HepG2 (cell line): ENCODE results near the gene TTLL1. TPM values are rescaled to one million over a fixed set of nuclear protein-coding genes. Genes with fewer than 3 reads are reported as not detected.
A peak's percentile ranks its signal among the peaks of the same experiment; 100 is the strongest.

ENCODE experiments used
- MAF1 ChIP-seq: sonication (generic); formaldehyde crosslinking; IDR thresholded peaks from 2 replicates; pipeline ENCODE4 v1.5.0; 2020; ENCODE audit warnings: missing genetic modification reagents, borderline replicate concordance
- NCOA1 ChIP-seq: sonication (generic); formaldehyde crosslinking; IDR thresholded peaks from 2 replicates; pipeline ENCODE4 v1.9.0; 2021; ENCODE audit warnings: missing genetic modification reagents
- NCOR1 ChIP-seq: fragments of 200-600 bp; sonication (generic); IDR thresholded peaks from 2 replicates; pipeline ENCODE4 v1.7.0; 2017; ENCODE audit warnings: antibody characterized with exemption, low read length, borderline replicate concordance
- PCBP2 ChIP-seq: fragments of 200-400 bp; formaldehyde crosslinking; optimal IDR thresholded peaks from 2 replicates; pipeline ENCODE3; 2018; ENCODE audit warnings: low read length, low read depth; ENCODE audit not compliant: poor library complexity, severe bottlenecking
- SKI ChIP-seq: fragments of 450-650 bp; IDR thresholded peaks from one replicate; pipeline ENCODE4 v1.6.1; 2018; ENCODE audit warnings: mild to moderate bottlenecking; ENCODE audit not compliant: partially characterized antibody
- SOX5 ChIP-seq: IDR thresholded peaks from 2 replicates; pipeline ENCODE4 v1.6.1; 2016; ENCODE audit warnings: borderline replicate concordance
- SRSF1 ChIP-seq: fragments of 200-400 bp; formaldehyde crosslinking; optimal IDR thresholded peaks from 2 replicates; pipeline ENCODE3; 2017; ENCODE audit warnings: mild to moderate bottlenecking, low read depth, low read length, moderate library complexity
- TAF1 ChIP-seq: sonication (generic); formaldehyde crosslinking; IDR thresholded peaks from 2 replicates; pipeline ENCODE4 v1.4.0; 2020; ENCODE audit warnings: missing genetic modification reagents
- ZBTB42 ChIP-seq: sonication (generic); formaldehyde crosslinking; IDR thresholded peaks from 2 replicates; pipeline ENCODE4 v1.5.0; 2020; ENCODE audit warnings: mild to moderate bottlenecking, missing genetic modification reagents
- ZNF605 ChIP-seq: sonication (generic); formaldehyde crosslinking; IDR thresholded peaks from 2 replicates; pipeline ENCODE4 v1.8.0; 2022; ENCODE audit warnings: mild to moderate bottlenecking, missing genetic modification reagents
- ZNF775 ChIP-seq: sonication (generic); formaldehyde crosslinking; IDR thresholded peaks from 2 replicates; pipeline ENCODE4 v1.4.0; 2020; ENCODE audit warnings: missing genetic modification reagents, mild to moderate bottlenecking, moderate library complexity, borderline replicate concordance
- polyA plus RNA-seq, 8 experiments: library from polyadenylated mRNA; depleted of rRNA in 3 of 8; stranded (reverse) in 7 of 8; unstranded in 1 of 8; fragments of >200 nt; fragmentation: Illumina TruSeq in 4 of 8; extraction: Trizol in 4 of 8; gene quantifications; 2 replicates each; pipeline versions ENCODE4 v1.2.1 to v1.2.3, GENCODE V29; 2011 to 2016; ENCODE audit warnings: low read depth in 4 of 8, missing spikeins in 1 of 8, mixed read lengths in 1 of 8; ENCODE audit not compliant: insufficient read depth in 1 of 8
- total RNA-seq, 5 experiments: library from RNA; depleted of rRNA; stranded (reverse); fragments of >200 nt; fragmentation: Illumina TruSeq; extraction: Trizol; gene quantifications; 2 replicates each; pipeline ENCODE4 v1.2.3, GENCODE V29; 2016; ENCODE audit warnings: low read depth in 1 of 5
- TF ChIP-seq, protein P1 (sequence below), 2 experiments: fragments of 450-650 bp in 1 of 2; sonication (generic) in 1 of 2; formaldehyde crosslinking; IDR thresholded peaks; 2 replicates each; pipeline versions ENCODE4 v1.5.0 to v1.8.0; 2020 to 2022; ENCODE audit warnings: mild to moderate bottlenecking in 1 of 2, missing genetic modification reagents in 1 of 2
- TF ChIP-seq, protein P2 (sequence below): sonication (generic); formaldehyde crosslinking; IDR thresholded peaks from 2 replicates; pipeline ENCODE4 v1.4.0; 2020; ENCODE audit warnings: low read depth, mild to moderate bottlenecking, missing genetic modification reagents
- TF ChIP-seq, protein P3 (sequence below): sonication (generic); formaldehyde crosslinking; conservative IDR thresholded peaks from 2 replicates; pipeline ENCODE4 v1.8.0; 2022; ENCODE audit warnings: low read depth, missing genetic modification reagents
- TF ChIP-seq, protein P4 (sequence below): sonication (generic); formaldehyde crosslinking; IDR thresholded peaks from 2 replicates; pipeline ENCODE4 v1.4.0; 2020; ENCODE audit warnings: mild to moderate bottlenecking, low read depth, missing genetic modification reagents
- TF ChIP-seq, protein P5 (sequence below): IDR thresholded peaks from 2 replicates; pipeline ENCODE4 v1.6.1; 2016; ENCODE audit warnings: low read depth
- TF ChIP-seq, protein P6 (sequence below): sonication (generic); formaldehyde crosslinking; IDR thresholded peaks from 2 replicates; pipeline ENCODE4 v1.5.1; 2020; ENCODE audit warnings: missing genetic modification reagents, mild to moderate bottlenecking, borderline replicate concordance
- TF ChIP-seq, protein P7 (sequence below): sonication (generic); formaldehyde crosslinking; IDR thresholded peaks from 2 replicates; pipeline ENCODE4 v1.8.1; 2022; ENCODE audit warnings: mild to moderate bottlenecking, missing genetic modification reagents
- TF ChIP-seq, protein P8 (sequence below): IDR thresholded peaks from 2 replicates; pipeline ENCODE4 v1.6.1; 2012; ENCODE audit warnings: inconsistent platforms

Gene TTLL1
- total and polyA plus RNA-seq, 2 of the 13 experiments (the other 11 are each of a cell fraction or from before 2014, with no cell fraction given) = 1.6 to 5.3 TPM

DNA sequence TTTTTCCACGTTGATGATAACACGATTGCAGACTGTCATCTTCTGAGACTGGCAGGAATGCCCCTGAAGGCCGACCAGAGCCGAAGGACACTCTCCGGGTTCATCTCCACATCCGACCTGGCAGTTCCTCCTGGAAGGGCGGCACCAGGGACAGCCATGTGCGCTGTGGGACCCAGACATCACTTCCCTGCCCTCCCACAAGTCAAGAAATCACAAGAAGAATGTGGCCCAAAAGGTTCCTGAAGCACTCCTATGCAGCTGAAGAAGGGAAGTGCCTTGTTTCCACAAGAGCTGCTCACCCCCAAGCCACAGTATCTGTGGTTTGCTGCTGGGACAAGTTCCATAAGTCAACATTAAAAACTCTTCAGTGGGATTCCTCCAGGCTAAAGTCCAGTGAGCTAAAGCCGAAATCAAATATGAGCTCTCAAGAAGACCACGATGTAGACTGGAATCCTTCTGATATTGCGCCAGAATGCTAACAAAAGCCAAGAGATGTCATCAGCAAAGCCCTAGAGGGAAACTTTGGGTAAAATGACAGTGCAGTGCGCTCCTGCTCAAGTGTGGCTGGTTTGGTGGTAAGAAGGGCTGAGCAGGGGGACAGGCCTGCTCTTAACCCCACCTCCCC lies 95.4 kb downstream of the TTLL1 start (continued):
- TF ChIP-seq, protein P1, sequence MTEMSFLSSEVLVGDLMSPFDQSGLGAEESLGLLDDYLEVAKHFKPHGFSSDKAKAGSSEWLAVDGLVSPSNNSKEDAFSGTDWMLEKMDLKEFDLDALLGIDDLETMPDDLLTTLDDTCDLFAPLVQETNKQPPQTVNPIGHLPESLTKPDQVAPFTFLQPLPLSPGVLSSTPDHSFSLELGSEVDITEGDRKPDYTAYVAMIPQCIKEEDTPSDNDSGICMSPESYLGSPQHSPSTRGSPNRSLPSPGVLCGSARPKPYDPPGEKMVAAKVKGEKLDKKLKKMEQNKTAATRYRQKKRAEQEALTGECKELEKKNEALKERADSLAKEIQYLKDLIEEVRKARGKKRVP (CRISPR knock-in tag; IDR thresholded peaks at IDR 0.05) = peak; percentile 65 to 97; a peak in 3 of 4 replicates
- no peak for TF ChIP-seq ZNF775
- TF ChIP-seq PCBP2 = no peak
- peak; percentile 72; the same call in 1 of the 2 replicates for TF ChIP-seq SOX5 (CRISPR knock-in tag)
- TF ChIP-seq, protein P2, sequence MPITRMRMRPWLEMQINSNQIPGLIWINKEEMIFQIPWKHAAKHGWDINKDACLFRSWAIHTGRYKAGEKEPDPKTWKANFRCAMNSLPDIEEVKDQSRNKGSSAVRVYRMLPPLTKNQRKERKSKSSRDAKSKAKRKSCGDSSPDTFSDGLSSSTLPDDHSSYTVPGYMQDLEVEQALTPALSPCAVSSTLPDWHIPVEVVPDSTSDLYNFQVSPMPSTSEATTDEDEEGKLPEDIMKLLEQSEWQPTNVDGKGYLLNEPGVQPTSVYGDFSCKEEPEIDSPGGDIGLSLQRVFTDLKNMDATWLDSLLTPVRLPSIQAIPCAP (CRISPR knock-in tag) = no peak
- TF ChIP-seq ZNF605 (CRISPR knock-in tag) = 0 out of 2 replicates have a peak, but pooled peaks have one; percentile 26
- TF ChIP-seq, protein P3, sequence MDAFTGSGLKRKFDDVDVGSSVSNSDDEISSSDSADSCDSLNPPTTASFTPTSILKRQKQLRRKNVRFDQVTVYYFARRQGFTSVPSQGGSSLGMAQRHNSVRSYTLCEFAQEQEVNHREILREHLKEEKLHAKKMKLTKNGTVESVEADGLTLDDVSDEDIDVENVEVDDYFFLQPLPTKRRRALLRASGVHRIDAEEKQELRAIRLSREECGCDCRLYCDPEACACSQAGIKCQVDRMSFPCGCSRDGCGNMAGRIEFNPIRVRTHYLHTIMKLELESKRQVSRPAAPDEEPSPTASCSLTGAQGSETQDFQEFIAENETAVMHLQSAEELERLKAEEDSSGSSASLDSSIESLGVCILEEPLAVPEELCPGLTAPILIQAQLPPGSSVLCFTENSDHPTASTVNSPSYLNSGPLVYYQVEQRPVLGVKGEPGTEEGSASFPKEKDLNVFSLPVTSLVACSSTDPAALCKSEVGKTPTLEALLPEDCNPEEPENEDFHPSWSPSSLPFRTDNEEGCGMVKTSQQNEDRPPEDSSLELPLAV (CRISPR knock-in tag) = no peak
- TF ChIP-seq, protein P4, sequence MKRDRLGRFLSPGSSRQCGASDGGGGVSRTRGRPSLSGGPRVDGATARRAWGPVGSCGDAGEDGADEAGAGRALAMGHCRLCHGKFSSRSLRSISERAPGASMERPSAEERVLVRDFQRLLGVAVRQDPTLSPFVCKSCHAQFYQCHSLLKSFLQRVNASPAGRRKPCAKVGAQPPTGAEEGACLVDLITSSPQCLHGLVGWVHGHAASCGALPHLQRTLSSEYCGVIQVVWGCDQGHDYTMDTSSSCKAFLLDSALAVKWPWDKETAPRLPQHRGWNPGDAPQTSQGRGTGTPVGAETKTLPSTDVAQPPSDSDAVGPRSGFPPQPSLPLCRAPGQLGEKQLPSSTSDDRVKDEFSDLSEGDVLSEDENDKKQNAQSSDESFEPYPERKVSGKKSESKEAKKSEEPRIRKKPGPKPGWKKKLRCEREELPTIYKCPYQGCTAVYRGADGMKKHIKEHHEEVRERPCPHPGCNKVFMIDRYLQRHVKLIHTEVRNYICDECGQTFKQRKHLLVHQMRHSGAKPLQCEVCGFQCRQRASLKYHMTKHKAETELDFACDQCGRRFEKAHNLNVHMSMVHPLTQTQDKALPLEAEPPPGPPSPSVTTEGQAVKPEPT (CRISPR knock-in tag) = no peak
- TF ChIP-seq, protein P5, sequence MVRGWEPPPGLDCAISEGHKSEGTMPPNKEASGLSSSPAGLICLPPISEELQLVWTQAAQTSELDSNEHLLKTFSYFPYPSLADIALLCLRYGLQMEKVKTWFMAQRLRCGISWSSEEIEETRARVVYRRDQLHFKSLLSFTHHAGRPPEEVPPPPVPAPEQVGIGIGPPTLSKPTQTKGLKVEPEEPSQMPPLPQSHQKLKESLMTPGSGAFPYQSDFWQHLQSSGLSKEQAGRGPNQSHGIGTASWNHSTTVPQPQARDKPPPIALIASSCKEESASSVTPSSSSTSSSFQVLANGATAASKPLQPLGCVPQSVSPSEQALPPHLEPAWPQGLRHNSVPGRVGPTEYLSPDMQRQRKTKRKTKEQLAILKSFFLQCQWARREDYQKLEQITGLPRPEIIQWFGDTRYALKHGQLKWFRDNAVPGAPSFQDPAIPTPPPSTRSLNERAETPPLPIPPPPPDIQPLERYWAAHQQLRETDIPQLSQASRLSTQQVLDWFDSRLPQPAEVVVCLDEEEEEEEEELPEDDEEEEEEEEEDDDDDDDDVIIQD (CRISPR knock-in tag) = no peak
- no peak for TF ChIP-seq ZBTB42 (CRISPR knock-in tag)
- TF ChIP-seq, protein P6, sequence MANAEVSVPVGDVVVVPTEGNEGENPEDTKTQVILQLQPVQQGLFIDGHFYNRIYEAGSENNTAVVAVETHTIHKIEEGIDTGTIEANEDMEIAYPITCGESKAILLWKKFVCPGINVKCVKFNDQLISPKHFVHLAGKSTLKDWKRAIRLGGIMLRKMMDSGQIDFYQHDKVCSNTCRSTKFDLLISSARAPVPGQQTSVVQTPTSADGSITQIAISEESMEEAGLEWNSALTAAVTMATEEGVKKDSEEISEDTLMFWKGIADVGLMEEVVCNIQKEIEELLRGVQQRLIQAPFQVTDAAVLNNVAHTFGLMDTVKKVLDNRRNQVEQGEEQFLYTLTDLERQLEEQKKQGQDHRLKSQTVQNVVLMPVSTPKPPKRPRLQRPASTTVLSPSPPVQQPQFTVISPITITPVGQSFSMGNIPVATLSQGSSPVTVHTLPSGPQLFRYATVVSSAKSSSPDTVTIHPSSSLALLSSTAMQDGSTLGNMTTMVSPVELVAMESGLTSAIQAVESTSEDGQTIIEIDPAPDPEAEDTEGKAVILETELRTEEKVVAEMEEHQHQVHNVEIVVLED (CRISPR knock-in tag) = no peak
- TF ChIP-seq NCOA1 (CRISPR knock-in tag) = no peak
- TF ChIP-seq TAF1 (CRISPR knock-in tag) = peak; percentile 38; the same call in 1 of the 2 replicates
- TF ChIP-seq, protein P7, sequence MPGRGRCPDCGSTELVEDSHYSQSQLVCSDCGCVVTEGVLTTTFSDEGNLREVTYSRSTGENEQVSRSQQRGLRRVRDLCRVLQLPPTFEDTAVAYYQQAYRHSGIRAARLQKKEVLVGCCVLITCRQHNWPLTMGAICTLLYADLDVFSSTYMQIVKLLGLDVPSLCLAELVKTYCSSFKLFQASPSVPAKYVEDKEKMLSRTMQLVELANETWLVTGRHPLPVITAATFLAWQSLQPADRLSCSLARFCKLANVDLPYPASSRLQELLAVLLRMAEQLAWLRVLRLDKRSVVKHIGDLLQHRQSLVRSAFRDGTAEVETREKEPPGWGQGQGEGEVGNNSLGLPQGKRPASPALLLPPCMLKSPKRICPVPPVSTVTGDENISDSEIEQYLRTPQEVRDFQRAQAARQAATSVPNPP (CRISPR knock-in tag) = no peak
- TF ChIP-seq, protein P8, sequence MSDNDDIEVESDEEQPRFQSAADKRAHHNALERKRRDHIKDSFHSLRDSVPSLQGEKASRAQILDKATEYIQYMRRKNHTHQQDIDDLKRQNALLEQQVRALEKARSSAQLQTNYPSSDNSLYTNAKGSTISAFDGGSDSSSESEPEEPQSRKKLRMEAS = 0 out of 2 replicates have a peak, but pooled peaks have one; percentile 34
- no peak for TF ChIP-seq MAF1 (CRISPR knock-in tag)
- peak; percentile 90; the same call in 1 of the 2 replicates for TF ChIP-seq NCOR1
- no peak for TF ChIP-seq SRSF1
- TF ChIP-seq SKI = peak; percentile 49
